Hindlimb muscle (tissue), 1 donor: ENCODE data around the gene TIMM17A. TPM values are rescaled to one million over a fixed set of nuclear protein-coding genes. Genes with fewer than 3 reads are reported as not detected.

Experiments
- DNase-seq: peaks from one replicate; pipeline ENCODE4 v3.0.0-alpha.2; 2013
- polyA plus RNA-seq: library from polyadenylated mRNA; unstranded; fragments of 120-200 nt; gene quantifications from one replicate; pipeline ENCODE4 v1.2.1, GENCODE V29; 2013; ENCODE audit not compliant: insufficient read length

The TIMM17A gene
- polyA plus RNA-seq = 35.1 TPM

- DNase-seq = peak; percentile 97
Measured at GRCh38 chr1:201955009-201955728, at the start of gene TIMM17A. Gene TIMM17A (plus strand): TSS chr1:201955503. CDS start chr1:201955527, 24 bp downstream.

GRCh38 chr1:201906336-201906735 lies 49.0 kb upstream of the TIMM17A start:
- no peak for DNase-seq

- no peak for DNase-seq
Measured at GRCh38 chr1:201907621-201908020, 47.7 kb upstream of the TIMM17A start.

GRCh38 chr1:201911826-201912571 lies 43.3 kb upstream of the TIMM17A start:
- peak; percentile 32 for DNase-seq

- no peak for DNase-seq
Measured at GRCh38 chr1:201912832-201913231, 42.5 kb upstream of the TIMM17A start.

- no peak for DNase-seq
Measured at GRCh38 chr1:201914456-201915235, 40.7 kb upstream of the TIMM17A start.

GRCh38 chr1:201916649-201917249 lies 38.6 kb upstream of the TIMM17A start:
- DNase-seq = no peak

- no peak for DNase-seq
Measured at GRCh38 chr1:201917362-201918033, 37.8 kb upstream of the TIMM17A start.

- no peak for DNase-seq
Measured at GRCh38 chr1:201918343-201918742, 37.0 kb upstream of the TIMM17A start.

GRCh38 chr1:201921952-201922558 lies 33.2 kb upstream of the TIMM17A start:
- DNase-seq = no peak

GRCh38 chr1:201925301-201925567 lies 30.1 kb upstream of the TIMM17A start:
- DNase-seq = no peak

- no peak for DNase-seq
Measured at GRCh38 chr1:201925981-201926645, 29.2 kb upstream of the TIMM17A start.

GRCh38 chr1:201928266-201928665 lies 27.0 kb upstream of the TIMM17A start:
- no peak for DNase-seq

GRCh38 chr1:201930137-201930536 lies 25.2 kb upstream of the TIMM17A start:
- DNase-seq = no peak

- no peak for DNase-seq
Measured at GRCh38 chr1:201930803-201931202, 24.5 kb upstream of the TIMM17A start.

GRCh38 chr1:201933840-201934430 lies 21.4 kb upstream of the TIMM17A start:
- DNase-seq = no peak

- no peak for DNase-seq
Measured at GRCh38 chr1:201937624-201938213, 17.6 kb upstream of the TIMM17A start.

- DNase-seq = no peak
Measured at GRCh38 chr1:201938440-201939035, 16.8 kb upstream of the TIMM17A start.

- DNase-seq = no peak
Measured at GRCh38 chr1:201939148-201939547, 16.2 kb upstream of the TIMM17A start.

- no peak for DNase-seq
Measured at GRCh38 chr1:201939574-201939973, 15.7 kb upstream of the TIMM17A start.
